HG03060 (cell line): ENCODE results near the gene EFHD2.
"Not testable (repeated sequence)": the region's sequence is repeated elsewhere in the genome, so short reads cannot be mapped to it uniquely, and the experiment has no call there.

Experiments used
- ATAC-seq: cut with Tn5 transposase; IDR thresholded peaks from one replicate; pipeline ENCODE4 v1.9.1; 2021; ENCODE audit warnings: low read depth, moderate number of reproducible peaks; ENCODE audit not compliant: unreplicated experiment

EFHD2 gene

DNA sequence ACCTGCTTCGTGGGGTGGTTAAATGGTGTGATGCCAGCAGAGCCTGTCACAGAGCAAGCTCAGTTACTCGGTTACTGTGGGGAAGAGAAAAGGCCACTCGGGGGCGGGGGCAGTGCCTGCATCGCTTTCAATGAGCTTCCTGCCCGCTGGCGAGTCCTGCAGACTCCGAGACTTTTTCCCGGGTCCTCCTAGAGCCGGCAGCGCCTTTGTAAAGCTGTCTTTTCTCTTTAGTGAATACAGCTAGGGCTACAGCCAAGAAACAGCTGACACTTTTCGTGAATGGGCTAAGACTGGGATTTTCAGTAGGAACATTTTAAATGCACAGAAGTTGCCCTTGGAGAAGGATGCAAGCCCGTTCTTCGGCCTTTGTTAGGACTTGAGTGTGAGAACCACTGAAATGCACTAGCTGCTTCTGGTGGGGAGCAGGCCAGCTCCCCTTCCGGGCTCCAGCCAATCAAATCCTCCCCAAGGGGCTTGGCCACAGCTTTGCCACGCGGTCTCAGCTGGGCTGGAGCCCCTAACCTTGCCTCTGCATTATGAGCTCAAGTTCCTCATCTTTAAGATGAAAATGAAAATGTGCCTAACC, 23.4 kb upstream of the EFHD2 start:
- no peak for ATAC-seq

DNA sequence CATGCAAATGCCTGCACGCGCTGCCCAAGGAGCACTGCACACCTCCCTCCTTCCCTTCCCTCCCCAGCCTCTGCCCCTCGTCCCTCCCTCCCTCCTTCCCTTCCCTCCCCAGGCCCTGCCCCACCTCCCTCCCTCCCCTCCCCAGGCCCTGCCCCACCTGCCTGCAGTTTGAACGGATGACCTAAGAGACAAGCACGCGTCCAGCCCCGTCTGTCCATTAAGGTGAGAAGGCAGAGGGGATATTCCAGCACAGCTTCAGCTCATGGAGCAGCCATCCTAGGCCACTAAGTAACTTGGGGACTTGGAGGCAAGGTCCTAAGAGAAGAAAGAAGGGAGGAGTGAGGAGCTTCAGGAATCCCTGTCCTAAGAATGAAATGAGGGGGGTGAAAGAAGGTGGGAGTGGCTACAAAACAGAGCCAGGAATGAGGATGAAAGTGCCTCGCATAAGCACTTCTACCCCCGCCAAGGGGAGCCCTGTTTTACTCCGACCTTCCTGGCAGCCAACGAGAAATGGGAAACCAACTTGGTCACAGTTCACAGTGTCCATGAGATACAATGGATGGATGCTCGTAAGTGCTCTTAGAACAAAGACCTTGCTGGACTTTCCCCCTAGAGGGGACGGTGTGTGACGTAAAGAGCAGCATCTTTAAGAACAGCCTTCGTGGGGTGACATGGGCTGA, 21.3 kb upstream of the EFHD2 start:
- no peak for ATAC-seq

GRCh38 chr1:15389828-15390227, 19.9 kb upstream of the EFHD2 start:
- ATAC-seq: not testable (repeated sequence)

DNA sequence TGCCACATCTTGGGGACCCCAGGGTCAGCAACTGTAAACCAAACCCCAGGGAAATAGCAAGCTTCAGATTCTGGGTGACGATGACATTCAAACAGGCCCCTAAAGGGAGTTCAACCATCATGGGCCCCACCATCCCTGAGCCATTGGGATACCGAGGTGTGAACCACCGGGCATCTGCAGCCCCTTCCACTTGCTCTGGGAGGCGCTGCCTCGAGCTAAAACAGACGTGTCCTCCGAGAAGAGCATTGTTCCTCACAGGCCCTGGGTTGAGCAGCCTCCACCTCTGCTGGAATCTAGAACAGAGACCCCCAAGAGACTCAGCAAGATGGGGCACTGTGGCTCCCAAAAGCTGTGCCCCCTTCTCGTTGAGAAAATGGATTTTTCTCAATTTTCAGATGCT, 19.0 kb upstream of the EFHD2 start:
- no peak for ATAC-seq

DNA sequence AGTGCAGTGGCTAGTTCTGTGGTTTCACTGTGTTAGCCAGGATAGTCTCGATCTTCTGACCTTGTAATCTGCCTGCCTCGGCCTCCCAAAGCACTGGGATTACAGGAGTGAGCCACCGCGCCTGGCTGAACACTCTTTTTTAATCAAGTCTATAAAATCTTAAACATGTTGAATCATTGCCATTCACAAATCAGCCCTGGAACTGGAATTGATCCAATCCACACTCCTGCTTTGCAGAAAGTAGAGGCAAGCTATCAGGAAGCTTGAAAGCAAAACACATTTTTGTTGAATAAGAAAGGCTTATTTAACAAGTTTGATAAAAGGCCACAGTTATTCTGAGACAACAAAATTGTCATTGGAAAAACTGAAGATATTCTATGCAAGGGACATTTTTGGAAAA, 18.3 kb upstream of the EFHD2 start:
- ATAC-seq: no peak

DNA sequence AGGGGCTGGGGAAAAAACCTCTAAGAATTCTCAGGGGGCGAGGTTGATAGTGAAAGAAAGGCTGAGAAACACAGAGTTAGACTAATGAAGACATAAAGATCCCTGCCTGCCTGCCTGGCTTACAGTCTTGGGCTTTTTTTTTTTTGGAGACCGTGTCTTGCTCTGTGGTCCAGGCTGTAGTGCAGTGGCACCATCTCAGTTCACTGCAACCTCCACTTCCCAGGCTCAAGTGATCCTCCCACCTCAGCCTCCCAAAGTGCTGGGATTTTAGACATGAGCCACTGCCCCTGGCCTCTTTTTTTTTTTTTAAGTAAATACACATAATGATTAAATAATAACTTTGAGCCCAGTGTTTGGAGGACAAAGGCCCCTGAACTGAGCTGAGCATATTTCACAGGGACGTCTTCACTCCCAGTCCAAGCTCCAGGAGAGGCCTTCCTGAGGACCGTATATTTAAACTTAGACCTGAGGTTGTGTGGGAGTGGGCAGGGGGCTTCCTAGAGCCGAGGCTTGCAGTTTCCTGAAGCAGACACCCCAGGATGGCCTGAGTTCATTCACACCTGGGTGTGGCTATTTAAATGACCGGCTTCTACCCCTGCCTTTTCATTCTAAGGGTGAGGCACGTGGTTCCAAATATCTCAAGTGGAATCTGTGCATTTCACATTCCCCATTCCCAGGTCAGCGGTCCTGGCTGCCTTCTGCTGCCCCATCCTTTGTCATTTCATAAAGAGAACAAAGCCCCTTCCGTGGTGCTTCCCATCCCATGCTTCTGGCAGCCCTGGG, 16.0 kb upstream of the EFHD2 start:
- ATAC-seq: no peak

- ATAC-seq: no peak
Observed at GRCh38 chr1:15394258-15394690, 15.4 kb upstream of the EFHD2 start.

GRCh38 chr1:15397236-15397635, 12.5 kb upstream of the EFHD2 start:
- no peak for ATAC-seq

- ATAC-seq: no peak
Observed at GRCh38 chr1:15399710-15400109, 10.0 kb upstream of the EFHD2 start.

DNA sequence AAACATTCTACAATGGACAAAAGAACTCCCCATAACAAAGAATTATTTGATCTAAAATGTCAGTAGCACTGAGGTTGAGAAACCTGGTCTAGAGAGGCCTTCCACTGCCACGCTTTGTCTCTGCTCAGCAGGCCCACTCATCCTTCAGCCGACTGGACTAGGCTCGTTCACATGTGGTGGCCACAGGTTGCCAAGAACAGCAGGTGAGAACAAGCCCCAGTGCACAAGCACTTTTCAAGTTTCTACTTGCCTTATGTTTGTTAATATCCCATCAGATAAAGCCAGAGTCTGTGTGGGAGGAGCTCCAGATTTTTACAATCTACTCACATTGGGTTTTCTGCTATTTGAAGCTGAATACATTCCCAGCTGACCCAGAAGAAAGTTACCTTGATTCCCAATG, 9.1 kb upstream of the EFHD2 start:
- no peak for ATAC-seq

DNA sequence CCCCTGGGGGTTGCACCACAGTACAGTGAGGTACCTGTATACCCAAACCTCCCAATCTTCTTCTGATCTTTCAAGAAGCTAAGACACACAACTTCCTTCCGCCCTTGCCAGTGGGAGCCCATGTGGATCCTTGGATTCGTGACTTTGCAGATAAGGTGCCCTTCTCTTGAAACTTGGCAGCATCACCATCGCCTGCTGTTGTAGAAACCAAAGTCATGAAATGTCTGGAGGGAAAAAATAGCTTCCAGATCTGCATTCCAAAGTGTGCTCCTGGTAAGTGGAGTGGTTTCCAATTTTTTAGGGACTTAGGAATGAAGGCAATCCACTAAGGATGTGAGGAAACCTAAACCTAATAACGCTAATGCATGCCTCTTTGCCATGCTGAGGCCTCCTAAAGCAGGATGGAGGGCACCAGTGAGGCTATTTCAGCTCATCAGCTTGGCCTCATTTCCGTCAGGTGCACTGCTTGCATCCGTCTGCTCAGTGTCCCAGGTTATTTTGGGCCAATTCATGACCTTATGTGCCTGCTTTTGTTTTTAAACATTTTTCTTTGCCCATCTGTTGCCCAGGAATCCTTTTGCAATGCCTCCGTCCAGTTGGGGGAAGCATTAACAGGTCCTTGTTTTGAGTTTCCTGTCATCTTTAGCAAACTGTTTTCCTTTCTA, 8.2 kb upstream of the EFHD2 start:
- no peak for ATAC-seq

DNA sequence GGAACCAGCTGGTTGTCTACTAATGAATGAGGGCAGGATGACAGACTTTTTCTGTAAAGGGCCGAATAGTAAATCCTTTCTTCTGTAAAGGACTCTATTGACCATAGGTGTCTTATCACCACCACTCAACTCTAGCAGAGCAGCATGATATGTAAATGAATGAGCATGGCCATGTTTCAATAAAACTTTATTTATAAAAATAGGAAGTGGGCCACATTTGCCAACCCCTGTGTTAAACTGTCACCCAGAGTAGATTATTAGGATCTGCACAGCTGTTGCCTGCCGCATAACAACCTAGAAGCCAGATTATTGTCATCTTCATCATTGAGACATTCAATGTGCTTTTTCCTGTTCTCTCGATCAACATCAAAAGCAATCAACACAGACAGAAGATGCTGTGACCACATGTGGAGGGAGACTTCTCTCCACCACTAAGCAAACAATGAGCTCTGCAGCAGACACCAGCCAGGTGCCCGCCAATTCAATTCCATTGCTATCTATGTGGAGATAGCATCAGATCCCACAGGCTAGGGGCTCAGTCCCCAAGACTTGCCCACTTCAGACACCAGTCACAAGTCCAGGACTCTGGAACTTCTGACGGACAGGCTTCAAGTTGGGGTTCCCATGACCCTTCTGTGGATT, 6.8 kb upstream of the EFHD2 start:
- no peak for ATAC-seq

- no peak for ATAC-seq
Observed at GRCh38 chr1:15403962-15404580, 5.6 kb upstream of the EFHD2 start.

DNA sequence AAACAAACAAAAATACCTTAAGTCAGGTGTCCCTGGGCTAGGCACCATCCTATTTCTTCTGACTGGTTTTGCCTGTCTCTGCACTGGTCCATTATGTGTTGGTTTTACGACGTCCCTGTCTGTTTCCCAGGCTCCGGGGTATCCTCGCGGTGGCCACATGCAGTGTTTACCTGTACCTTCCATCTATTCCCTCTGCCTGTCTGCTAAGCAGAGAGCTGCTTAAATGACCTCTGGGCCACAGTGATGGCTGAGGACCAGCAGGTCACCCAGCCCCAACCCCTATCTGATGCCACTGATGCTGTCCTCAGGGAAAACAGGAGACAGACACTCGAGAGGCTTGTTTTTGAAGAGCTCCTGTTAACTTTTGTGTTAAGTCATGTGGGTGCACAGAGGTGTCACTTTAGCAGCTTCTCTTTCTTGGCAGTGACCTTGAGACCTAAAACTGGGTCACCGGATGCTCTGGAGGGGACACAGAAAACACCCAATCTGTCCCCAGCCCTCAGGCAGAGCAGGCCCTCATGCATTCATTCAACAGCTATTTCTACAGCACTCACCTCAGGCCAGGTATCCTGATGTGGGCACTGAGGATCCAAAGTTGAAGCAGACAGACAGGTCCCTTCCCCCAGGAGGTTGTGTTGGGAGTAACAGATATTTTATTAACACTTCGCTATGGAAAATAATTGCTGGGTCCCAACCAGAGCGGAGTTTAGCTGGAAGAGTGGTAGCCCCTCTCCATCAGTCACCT, 4.4 kb upstream of the EFHD2 start:
- no peak for ATAC-seq

GRCh38 chr1:15406614-15407559, 2.8 kb upstream of the EFHD2 start:
- ATAC-seq: no peak

DNA sequence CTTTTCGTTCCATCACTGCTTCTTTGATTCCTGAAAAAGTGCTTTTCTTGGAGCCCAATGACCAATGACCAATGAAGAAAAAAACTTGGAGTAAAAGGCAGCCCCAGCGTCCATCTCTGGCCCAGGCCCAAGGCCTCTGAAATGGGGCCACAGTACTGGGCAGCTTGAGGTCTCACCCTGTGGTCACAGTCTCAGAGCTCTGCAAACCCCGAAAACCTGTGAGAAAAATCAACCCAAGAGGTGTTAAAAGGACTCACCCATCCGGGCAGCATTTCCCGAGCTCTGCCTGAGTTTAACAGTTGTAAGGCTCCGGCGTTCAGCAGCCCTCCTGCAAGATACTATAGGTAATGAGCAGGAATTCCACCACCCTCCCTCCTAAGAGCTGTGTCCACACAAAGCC, 2.1 kb upstream of the EFHD2 start:
- ATAC-seq: no peak

DNA sequence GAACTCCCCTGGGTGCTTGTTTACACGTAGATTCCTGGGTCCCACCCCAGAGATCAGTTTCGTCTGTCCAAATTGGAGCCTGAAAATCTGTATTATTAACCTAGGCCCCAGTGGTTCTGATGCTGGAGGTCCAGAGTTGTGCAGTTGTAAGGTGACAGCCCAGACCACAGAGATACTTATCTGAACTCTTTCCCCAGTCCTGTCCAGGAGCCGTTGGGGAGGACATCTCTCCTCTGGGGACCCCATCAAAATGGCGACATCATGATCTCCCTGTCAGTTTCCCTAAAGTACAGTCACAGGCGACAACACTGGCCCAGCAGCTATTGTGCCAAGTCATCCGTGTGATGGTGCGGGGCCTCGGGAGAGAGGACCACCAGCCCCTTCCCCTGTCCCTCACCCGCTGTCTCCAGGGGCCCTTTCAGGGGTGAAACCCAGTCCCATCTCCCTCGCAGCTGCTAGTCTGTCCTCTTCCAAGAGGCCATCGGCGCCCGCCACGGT, 749 bp upstream of the EFHD2 start:
- no peak for ATAC-seq

GRCh38 chr1:15410223-15410883, 665 bp downstream of the EFHD2 start:
- no peak for ATAC-seq
